GM12872 (cell line): ENCODE measurements around the gene WDR1.

Experiments
- TF ChIP-seq, protein P1 (sequence below): IDR thresholded peaks from 3 replicates; pipeline ENCODE4 v1.5.1; 2011; ENCODE audit warnings: low read depth, mild to moderate bottlenecking, low read length, moderate library complexity; ENCODE audit not compliant: insufficient read depth

The WDR1 gene

DNA sequence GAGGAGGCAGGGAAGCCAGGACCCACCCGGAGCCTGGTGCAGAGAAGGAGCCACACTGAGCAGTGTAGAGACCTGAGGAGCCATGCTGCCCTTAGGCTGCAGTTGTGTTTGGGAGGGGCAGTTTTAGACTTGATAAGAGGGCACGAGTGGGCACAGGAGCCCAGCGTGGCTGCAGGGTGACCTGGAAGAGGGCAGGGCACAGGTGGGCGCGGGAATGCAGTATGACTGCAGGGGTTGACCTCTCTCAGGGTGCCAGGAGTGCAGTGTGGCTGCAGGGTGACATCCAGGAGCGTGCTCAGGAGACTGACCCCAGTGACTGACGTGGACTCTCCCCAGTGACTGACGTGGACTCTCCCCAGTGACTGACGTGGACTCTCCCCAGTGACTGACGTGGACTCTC is 14.6 kb upstream of the WDR1 start:
- TF ChIP-seq, protein P1, sequence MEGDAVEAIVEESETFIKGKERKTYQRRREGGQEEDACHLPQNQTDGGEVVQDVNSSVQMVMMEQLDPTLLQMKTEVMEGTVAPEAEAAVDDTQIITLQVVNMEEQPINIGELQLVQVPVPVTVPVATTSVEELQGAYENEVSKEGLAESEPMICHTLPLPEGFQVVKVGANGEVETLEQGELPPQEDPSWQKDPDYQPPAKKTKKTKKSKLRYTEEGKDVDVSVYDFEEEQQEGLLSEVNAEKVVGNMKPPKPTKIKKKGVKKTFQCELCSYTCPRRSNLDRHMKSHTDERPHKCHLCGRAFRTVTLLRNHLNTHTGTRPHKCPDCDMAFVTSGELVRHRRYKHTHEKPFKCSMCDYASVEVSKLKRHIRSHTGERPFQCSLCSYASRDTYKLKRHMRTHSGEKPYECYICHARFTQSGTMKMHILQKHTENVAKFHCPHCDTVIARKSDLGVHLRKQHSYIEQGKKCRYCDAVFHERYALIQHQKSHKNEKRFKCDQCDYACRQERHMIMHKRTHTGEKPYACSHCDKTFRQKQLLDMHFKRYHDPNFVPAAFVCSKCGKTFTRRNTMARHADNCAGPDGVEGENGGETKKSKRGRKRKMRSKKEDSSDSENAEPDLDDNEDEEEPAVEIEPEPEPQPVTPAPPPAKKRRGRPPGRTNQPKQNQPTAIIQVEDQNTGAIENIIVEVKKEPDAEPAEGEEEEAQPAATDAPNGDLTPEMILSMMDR: no peak

DNA sequence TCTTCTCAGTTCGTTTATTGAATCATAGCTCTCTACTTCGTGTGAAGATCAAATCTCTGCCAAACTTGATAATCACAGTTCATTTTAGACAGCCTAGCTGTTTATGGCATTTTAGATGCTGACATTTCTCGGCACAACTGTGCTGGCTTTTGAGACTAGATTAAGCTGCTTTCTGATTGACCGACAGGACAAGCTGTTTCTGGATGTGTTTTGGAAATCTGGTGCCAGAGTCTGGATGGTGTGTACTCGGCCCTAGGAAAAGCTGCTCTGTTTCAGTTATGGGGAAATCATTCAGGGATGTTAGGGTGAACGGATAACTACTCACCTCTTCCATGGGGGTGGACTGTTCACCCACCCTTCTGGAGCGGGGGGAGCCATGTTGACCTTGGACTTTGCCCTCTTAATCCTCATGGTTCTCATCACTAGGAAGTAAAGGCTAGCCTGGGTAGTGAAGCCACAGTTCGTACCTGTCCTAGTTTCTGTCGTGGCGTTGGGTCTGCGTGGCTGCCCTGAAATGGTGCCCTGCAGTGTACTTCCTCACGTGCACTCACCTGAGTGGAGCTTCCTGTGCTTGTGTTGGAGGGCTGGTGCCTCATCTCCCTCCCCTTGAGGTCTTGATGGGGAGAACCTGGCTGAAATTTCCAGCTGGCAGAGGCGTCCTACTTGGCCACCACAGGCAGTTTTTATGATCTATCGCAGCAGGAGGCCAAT is 13.7 kb upstream of the WDR1 start:
- TF ChIP-seq, protein P1: no peak

DNA sequence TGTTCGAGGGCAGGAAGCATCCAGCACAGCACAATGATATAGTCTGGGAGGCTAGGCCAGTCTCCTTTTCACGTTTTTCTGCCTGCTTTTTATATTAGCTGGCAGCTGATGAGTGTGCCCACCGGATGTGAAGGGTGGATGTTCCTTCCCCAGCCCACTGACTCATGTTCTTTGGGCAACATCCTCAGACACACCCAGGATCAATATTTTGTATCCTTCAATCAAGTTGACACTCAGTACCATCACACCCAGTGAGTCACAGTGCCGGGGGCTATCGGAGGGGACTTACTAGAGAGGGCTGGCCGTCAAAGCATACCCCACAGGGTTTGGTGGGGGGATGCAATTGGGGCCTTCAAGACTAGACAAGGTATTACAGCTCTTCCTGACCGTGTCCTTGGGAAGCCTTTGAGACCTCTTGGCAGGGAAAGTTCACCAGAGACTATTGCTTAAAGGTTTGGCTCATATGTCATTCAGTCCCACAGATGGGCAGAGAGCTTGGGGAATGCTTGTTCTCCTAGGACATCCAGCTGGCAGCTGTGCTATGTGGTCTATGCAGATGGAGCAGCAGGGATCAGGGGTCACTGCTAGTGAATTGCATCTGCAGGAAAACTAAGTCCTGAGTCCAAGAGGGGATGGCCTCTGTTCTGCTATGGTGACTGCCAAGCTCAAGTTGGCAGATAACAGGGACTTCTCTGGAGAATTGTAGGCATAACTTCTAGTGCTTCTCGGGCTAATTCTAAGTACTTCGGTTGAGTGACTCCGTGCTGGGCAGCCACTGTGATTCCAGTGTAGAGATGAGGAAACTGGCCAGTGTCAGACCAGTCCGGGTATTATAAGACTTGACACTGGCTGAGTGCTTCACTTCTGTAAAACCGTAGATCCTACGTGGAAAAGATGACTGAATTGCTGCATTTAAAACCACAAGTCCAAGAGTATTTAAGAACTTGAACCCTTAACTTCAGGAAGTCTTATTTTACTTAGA is 12.9 kb upstream of the WDR1 start:
- TF ChIP-seq, protein P1: no peak

DNA sequence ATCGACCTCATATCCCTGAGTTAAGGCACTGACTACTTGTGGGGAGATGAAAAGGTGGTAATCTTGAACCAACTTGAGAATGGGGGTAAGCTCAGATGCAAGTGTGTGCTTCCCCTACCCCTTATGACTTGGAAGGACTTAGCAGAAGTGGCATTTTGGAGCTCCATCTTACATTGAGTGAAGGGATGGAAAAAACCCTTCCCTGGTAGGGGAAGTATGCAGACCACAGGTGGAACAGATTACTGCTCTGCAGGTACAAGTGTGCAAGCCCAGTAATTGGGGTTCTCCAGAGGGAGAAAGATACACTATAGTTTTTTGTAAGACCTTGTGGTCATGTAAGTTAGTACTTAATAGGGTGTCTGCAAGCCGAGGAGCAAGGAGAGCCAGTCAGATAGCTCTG is 12.2 kb upstream of the WDR1 start:
- TF ChIP-seq, protein P1: no peak

DNA sequence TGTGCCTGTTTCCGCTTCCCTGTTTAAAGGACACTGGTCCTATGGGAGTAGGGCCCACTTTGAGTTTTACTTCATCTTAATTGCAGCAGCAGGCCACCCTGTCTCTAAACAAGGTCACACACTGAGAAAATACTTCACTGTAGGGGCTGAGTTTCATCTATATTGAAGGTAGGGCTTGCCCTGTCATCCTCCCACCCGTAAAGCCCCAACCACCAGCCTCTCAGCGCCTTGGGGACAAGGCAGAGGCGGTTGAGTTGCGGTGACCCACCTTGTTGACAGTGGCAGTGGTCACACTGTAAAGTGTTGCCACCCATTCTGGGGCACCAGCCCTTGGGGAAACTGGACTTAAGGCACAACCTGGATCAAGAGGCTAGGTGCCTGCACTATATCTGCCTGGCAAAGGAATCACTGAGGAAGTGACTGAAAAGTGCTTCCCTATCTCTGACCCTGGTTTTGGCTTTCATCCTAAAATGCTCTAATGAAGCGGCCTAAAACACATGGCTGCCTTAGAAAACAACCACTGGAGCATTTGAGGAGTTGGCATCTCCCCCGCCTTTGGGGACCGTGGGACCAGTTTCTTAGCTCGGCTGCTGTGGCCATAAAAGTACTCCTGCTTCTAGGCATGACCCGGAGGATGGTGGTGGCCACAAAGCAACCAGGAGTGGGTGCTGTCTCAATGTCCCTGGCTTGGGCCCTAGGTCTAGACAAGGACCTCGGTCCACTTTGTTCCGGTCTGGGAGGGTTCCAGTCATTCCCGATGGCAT is 7.8 kb upstream of the WDR1 start:
- TF ChIP-seq, protein P1: no peak

DNA sequence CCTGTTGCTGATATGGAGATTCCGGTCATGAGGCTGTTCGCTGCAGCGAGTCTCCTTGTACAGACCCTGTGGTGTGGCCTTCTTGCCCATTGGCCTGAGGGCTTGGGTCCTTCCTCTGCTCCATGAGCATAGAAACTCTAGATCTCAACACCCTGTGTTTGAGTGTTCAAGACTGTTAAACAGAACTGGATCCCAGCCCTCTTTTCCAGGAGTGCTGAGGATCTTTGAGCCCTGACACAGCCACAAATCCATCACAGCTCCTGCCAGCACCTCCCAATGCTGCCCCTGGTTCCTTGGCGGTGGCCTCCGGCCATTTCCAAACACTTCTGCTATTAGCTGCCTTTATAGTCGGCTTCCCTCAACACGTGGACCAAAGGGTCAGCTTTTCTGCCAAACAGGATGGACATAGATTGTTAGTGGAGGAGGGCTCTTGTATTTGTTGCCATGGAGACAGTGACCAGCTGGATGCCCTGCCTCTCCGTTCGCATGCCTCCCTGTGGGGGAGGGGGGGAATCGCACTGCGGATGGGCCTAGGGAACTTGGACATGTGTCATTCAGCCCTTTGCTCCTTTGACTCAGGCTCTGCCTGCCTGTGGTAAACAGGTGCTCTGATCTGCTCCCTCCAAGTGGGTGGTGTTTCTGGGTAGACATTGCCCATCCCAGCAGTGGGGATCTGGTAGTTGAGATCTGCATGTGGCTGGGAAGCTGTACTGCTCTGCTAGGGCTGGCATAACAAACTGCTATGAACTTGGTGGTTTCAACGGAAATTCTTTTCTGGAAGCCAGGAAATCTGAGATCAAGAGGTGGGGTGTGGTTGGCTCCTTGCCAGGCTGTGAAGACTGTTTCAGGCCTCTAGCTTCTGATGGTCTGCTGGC is 6.9 kb upstream of the WDR1 start:
- TF ChIP-seq, protein P1: no peak
